HEK293 (cell line): ENCODE measurements around the gene TESK2.

Source experiments
- CTCF ChIP-seq: fragments of 450-650 bp; formaldehyde crosslinking; IDR thresholded peaks from 2 replicates; pipeline ENCODE4 v1.5.1; 2016; ENCODE audit warnings: missing biosample characterization, missing genetic modification characterization
- HOXA7 ChIP-seq: sonication (generic); formaldehyde crosslinking; IDR thresholded peaks from 2 replicates; pipeline ENCODE4 v1.8.1; 2022; ENCODE audit warnings: missing genetic modification reagents, borderline replicate concordance
- PATZ1 ChIP-seq: fragments of 450-650 bp; formaldehyde crosslinking; IDR thresholded peaks from 2 replicates; pipeline ENCODE4 v1.5.1; 2016; ENCODE audit warnings: missing biosample characterization, missing genetic modification characterization
- TSHZ1 ChIP-seq: fragments of 450-650 bp; formaldehyde crosslinking; IDR thresholded peaks from 2 replicates; pipeline ENCODE4 v1.5.1; 2016; ENCODE audit warnings: missing biosample characterization, missing genetic modification characterization, borderline replicate concordance
- ZEB2 ChIP-seq: fragments of 450-650 bp; formaldehyde crosslinking; IDR thresholded peaks from 2 replicates; pipeline ENCODE4 v1.5.1; 2016; ENCODE audit warnings: missing biosample characterization, missing genetic modification characterization
- ZNF23 ChIP-seq: fragments of 450-650 bp; formaldehyde crosslinking; IDR thresholded peaks from 2 replicates; pipeline ENCODE4 v1.5.1; 2016; ENCODE audit warnings: missing biosample characterization, missing genetic modification characterization, borderline replicate concordance
- ZNF292 ChIP-seq: fragments of 450-650 bp; formaldehyde crosslinking; IDR thresholded peaks from 2 replicates; pipeline ENCODE4 v1.5.1; 2016; ENCODE audit warnings: low read depth, missing biosample characterization, missing genetic modification characterization, borderline replicate concordance
- ZNF423 ChIP-seq: fragments of 450-650 bp; formaldehyde crosslinking; IDR thresholded peaks from 2 replicates; pipeline ENCODE4 v1.5.1; 2016; ENCODE audit warnings: missing biosample characterization, missing genetic modification characterization
- ZNF571 ChIP-seq: fragments of 450-650 bp; formaldehyde crosslinking; IDR thresholded peaks from 2 replicates; pipeline ENCODE4 v1.5.0; 2017; ENCODE audit warnings: missing biosample characterization, missing genetic modification characterization
- ZNF768 ChIP-seq: fragments of 450-650 bp; formaldehyde crosslinking; IDR thresholded peaks from 2 replicates; pipeline ENCODE4 v1.5.1; 2018; ENCODE audit warnings: missing biosample characterization, mild to moderate bottlenecking, missing genetic modification characterization

- TF ChIP-seq PATZ1 (tag by site-specific recombination) (no peak), CTCF (tag by site-specific recombination) (no peak), ZEB2 (no peak), ZNF292 (tag by site-specific recombination) (no peak), ZNF768 (tag by site-specific recombination) (no peak), ZNF23 (no peak), ZNF571 (tag by site-specific recombination) (no peak), ZNF423 (tag by site-specific recombination) (no peak), HOXA7 (CRISPR knock-in tag) (no peak), TSHZ1 (tag by site-specific recombination) (no peak)
Observed at GRCh38 chr1:45407629-45408287, 83.2 kb downstream of the TESK2 start.
